K562 treated with DMSO at 1 percent for 48 hours (cell line): ENCODE data around the gene FXYD4. TPM values are rescaled to one million over a fixed set of nuclear protein-coding genes. Genes with fewer than 3 reads are reported as not detected.

Experiments used
- total RNA-seq: library from RNA; unstranded; fragments of 300-600 nt; gene quantifications from 2 replicates; pipeline ENCODE4 v1.2.3, GENCODE V29; 2022; ENCODE audit warnings: low replicate concordance; ENCODE audit errors: extremely low read depth

The FXYD4 gene
- total RNA-seq = not detected in 2 replicates

GRCh38 chr10:43371418-43371817 is at the start of gene FXYD4:
FXYD4 (plus strand) TSS chr10:43371636; CDS start chr10:43373747, 2,111 bp downstream.

DNA sequence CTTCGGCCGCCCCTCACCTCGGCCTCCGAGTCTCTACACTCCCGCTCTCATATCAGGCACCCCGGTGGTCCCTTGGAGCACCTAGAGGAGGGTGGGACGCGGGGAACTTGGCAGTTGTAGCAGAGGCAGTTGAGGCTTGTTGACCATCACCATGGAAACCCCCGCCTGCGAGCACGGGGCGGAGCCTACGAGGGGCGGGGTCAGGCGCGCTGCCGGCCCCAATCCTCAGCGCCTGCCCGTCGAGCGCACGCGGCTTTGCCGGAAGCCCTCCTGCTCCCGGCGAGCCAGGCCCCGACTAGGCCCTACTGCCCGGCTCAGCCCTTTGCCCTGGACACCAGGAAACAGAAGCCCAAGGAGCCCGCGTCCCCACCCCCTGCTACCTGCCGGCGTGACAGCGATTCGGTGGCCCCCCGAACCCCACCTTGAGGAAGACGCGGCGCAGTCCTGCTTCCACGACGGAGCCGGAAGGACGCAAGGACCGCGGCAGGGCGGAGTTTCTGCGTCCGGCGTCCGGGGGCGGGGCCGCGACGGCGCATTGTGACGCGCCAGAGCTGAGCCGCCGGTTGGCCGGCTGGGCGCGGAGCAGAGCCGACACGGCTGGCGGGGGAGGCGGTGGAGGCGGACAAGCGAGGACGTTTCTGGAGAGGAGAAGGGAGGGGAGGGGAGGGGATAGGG is 37.4 kb downstream of the FXYD4 start, which contains the start of gene HNRNPF:
Gene HNRNPF (minus strand): TSS at position 477 of the 675 bp plus-strand sequence. CDS start 21,302 bp downstream, outside the sequence.

Other genes starting within 250 kb of the FXYD4 start
- not detected in 2 replicates for gene CSGALNACT2, start 233.2 kb upstream of the FXYD4 start, total RNA-seq
- gene RASGEF1A, start 104.6 kb upstream of the FXYD4 start, total RNA-seq = not detected in 2 replicates
- gene HNRNPF, start 37.5 kb downstream of the FXYD4 start, total RNA-seq = 420 TPM in 1 of 2 replicates, not detected in the other
- not detected in 2 replicates for gene ZNF487, start 65.5 kb downstream of the FXYD4 start, total RNA-seq
- not detected in 2 replicates for gene ZNF239, start 203.0 kb downstream of the FXYD4 start, total RNA-seq
- not detected in 2 replicates for gene ZNF485, start 234.8 kb downstream of the FXYD4 start, total RNA-seq